ENCODE data around the gene INHBB.

The INHBB gene

GRCh38 chr2:120343100-120343432 is 2.9 kb upstream of the INHBB start:
- DNase-seq (ENCODE audit: low read depth), result peak; percentile 10

GRCh38 chr2:120343433-120344105 is 2.4 kb upstream of the INHBB start:
- DNase-seq (ENCODE audit: low read depth), result peak; percentile 87

- DNase-seq (ENCODE audit: low read depth), result peak; percentile 43
Observed at GRCh38 chr2:120344214-120344975, 1.5 kb upstream of the INHBB start.

- DNase-seq (ENCODE audit: low read depth), result peak; percentile 39
Observed at GRCh38 chr2:120344976-120345581, 857 bp upstream of the INHBB start.

DNA sequence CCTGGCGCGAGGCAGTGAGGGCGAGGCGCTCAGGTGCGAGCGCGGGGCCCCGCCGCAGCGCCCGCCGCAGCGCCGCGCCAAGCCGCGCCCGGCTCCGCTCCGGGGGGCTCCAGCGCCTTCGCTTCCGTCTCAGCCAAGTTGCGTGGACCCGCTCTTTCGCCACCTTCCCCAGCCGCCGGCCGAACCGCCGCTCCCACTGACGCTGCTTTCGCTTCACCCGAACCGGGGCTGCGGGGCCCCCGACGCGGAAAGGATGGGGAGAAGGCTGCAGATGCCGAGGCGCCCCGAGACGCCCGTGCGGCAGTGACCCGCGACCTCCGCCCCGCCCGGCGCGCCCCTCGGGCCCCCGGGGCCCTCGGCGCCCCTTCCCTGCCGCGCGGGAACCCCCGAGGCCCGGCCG is 328 bp upstream of the INHBB start:
- no peak for DNase-seq (ENCODE audit: low read depth)

GRCh38 chr2:120346667-120347358 is 877 bp downstream of the INHBB start:
- no peak for DNase-seq (ENCODE audit: low read depth)

- peak; percentile 29 for DNase-seq (ENCODE audit: low read depth)
Observed at GRCh38 chr2:120347396-120348060, 1.6 kb downstream of the INHBB start.

- DNase-seq (ENCODE audit: low read depth), result no peak
Observed at GRCh38 chr2:120348134-120348736, 2.3 kb downstream of the INHBB start.

- no peak for DNase-seq (ENCODE audit: low read depth)
Observed at GRCh38 chr2:120348737-120349439, 3.0 kb downstream of the INHBB start.

DNA sequence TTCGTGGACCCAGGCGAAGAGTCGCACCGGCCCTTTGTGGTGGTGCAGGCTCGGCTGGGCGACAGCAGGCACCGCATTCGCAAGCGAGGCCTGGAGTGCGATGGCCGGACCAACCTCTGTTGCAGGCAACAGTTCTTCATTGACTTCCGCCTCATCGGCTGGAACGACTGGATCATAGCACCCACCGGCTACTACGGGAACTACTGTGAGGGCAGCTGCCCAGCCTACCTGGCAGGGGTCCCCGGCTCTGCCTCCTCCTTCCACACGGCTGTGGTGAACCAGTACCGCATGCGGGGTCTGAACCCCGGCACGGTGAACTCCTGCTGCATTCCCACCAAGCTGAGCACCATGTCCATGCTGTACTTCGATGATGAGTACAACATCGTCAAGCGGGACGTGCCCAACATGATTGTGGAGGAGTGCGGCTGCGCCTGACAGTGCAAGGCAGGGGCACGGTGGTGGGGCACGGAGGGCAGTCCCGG is 3.5 kb downstream of the INHBB start:
- no peak for DNase-seq (ENCODE audit: low read depth)

DNA sequence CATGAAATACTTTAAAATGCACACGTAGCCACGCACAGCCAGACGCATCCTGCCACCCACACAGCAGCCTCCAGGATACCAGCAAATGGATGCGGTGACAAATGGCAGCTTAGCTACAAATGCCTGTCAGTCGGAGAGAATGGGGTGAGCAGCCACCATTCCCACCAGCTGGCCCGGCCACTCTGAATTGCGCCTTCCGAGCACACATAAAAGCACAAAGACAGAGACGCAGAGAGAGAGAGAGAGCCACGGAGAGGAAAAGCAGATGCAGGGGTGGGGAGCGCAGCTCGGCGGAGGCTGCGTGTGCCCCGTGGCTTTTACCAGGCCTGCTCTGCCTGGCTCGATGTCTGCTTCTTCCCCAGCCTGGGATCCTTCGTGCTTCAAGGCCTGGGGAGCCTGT is 4.1 kb downstream of the INHBB start:
- no peak for DNase-seq (ENCODE audit: low read depth)

GRCh38 chr2:120350801-120351320 is 4.9 kb downstream of the INHBB start:
- DNase-seq (ENCODE audit: low read depth), result no peak

DNA sequence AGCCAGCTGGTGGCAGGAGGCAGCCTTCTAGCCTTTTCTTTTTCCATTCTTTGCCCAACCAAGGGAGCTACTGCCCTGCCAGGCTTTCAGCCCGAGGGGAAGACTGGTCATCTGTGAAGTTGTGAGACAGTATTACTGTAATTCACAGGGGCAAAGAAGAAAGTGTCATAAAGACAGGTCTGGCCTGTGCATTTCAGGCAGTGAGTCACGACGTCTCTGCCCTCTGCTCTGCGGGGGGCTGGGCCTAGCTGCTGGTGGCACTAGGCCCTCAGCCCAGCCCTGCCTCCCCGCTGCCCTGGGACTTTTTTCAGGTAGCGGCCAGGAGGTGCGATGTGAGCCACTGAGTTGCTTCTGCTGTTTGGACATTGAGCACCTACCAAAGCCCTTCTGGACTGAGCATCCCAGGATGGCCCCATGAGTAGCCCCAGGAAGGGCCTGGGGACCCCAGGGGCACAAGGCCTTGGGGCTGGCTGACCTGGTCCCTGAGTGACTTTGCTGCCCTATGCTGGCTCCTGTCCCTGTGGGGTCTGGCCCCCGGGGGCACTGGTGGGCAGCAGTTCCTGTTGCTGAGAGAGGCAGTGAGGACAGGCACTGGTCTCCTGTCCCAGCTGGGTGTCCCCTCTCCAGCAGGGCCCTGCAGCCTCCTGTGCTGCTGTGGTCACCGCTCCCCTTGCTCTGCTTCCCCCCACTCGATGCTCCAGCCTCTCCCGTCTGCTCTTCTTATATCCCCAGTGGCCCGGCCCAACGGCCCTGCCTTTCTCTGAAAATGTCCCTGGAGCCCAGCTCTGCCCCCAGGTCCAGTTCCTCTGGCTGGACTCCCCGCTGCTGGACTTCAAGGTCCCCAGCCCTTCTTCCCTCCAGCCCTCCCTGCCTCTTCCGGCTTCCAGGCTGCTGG is 7.0 kb downstream of the INHBB start:
- peak; percentile 30 for DNase-seq (ENCODE audit: low read depth)

GRCh38 chr2:120353591-120353898 is 7.6 kb downstream of the INHBB start:
- no peak for DNase-seq (ENCODE audit: low read depth)

- no peak for DNase-seq (ENCODE audit: low read depth)
Observed at GRCh38 chr2:120353931-120354330, 8.0 kb downstream of the INHBB start.

- DNase-seq (ENCODE audit: low read depth), result no peak
Observed at GRCh38 chr2:120354467-120354866, 8.5 kb downstream of the INHBB start.

DNA sequence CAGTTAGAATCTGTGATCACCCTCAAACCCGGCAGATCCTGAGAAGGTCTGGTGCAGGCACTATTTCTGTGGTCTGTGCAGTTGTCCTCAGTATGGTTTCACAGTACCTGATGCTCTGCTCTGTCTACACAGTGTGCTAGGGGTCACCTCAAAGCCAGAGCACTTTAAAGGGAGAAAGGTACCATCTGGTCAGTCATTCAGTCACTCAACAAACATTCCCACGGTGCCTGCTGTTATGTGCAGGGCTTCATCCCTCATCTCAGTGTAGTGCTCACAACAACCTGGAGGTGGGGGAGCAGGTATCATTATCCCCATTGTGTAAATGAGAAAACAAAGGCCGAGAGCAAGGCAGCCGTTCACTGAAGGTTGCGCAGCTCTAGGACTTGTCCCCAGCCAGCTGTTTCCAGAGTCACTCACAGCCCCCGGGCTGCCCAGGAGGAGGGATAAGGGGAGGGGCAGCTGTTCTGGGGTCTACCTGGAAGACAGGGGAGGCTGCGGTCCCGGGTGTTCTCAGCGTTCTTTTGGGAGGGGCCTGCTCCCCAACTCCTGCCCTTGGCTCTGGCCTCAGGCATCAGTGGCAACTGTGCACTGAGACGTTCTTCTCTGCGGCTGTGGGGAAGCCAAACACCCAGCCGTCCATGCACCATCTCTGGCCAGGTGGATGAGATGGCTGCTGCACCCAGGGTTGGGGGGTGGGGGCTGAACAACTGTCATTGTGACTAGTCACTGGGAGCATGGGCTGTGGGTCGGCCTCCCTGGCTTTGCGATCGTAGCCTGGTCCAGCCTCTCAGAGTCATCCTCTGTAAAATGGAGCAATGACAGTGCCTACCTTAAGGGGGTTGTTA is 9.2 kb downstream of the INHBB start:
- DNase-seq (ENCODE audit: low read depth), result no peak

DNA sequence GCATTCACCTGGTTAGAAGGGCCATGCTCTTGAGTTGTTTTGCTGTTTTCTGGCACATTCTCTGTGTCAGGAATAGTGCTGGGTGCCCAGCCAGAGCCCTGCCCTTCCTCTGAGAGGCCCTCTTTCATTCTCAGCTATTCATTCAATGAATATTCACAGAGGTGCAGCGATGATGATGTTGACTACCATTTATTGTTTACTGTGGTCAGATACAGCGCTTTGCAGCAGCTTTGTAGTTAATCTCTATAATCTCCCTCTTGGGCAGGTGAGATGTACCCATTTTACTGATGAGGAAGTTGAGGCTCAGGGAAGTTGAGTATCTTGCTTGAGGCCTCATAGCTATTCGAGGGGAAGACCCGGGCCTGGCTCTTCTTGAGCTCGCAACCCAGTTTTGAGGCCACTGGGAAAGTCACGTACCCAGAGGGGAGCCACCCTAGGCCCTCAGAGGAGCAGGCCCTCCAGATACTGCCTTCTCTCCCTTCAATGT is 9.9 kb downstream of the INHBB start:
- no peak for DNase-seq (ENCODE audit: low read depth)

DNA sequence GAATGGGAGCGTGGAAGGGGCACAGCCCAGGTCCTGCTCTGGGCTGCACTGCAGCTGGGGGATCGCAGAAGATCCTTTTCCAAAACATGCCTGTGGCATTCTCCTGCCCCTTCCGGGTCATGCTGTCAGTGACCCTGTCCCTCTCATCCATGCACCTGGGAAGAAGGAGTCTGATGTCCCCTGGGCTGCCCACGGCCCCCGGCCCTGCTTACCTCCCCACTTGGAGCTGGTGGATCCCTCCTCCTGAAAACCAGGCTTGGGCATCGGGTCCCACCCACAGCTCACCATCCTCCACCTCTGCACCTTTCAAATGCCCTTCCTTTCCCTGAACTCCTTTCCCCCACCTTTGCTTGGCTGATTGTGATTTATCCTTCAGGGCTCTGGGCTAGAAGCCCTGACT is 11.8 kb downstream of the INHBB start:
- DNase-seq (ENCODE audit: low read depth), result no peak

Measured in ELR (cell line).